HS-5 (cell line): Measurements from ENCODE around the gene MALT1.
"Not testable (repeated sequence)": the region's sequence is repeated elsewhere in the genome, so short reads cannot be mapped to it uniquely, and the experiment has no call there.

Experiments used
- DNase-seq: peaks from one replicate; pipeline ENCODE4 v3.0.0-alpha.2; 2012; ENCODE audit warnings: low read depth

Gene MALT1

GRCh38 chr18:58738322-58738721, 67.1 kb downstream of the MALT1 start:
- DNase-seq: no peak

- no peak for DNase-seq
These were observed 74.6 kb downstream of the MALT1 start for GRCh38 chr18:58745914-58746313.

GRCh38 chr18:58748899-58749595, 77.8 kb downstream of the MALT1 start:
- DNase-seq: no peak

- DNase-seq: no peak
These were observed 82.7 kb downstream of the MALT1 start for GRCh38 chr18:58753976-58754375.

GRCh38 chr18:58754544-58755068, 83.3 kb downstream of the MALT1 start:
- no peak for DNase-seq

GRCh38 chr18:58755304-58756010, 84.2 kb downstream of the MALT1 start:
- no peak for DNase-seq

- DNase-seq: no peak
These were observed 84.9 kb downstream of the MALT1 start for GRCh38 chr18:58756148-58756547.

- no peak for DNase-seq
These were observed 85.5 kb downstream of the MALT1 start for GRCh38 chr18:58756596-58757240.

GRCh38 chr18:58757351-58757750, 86.1 kb downstream of the MALT1 start:
- not testable (repeated sequence) for DNase-seq

GRCh38 chr18:58758046-58758445, 86.8 kb downstream of the MALT1 start:
- DNase-seq: no peak

GRCh38 chr18:58758606-58759005, 87.3 kb downstream of the MALT1 start:
- DNase-seq: no peak

GRCh38 chr18:58761241-58761969, 90.1 kb downstream of the MALT1 start:
- no peak for DNase-seq

- no peak for DNase-seq
These were observed 90.9 kb downstream of the MALT1 start for GRCh38 chr18:58761970-58762780.

- DNase-seq: no peak
These were observed 91.5 kb downstream of the MALT1 start for GRCh38 chr18:58762781-58763171.

GRCh38 chr18:58766164-58766563, 94.9 kb downstream of the MALT1 start:
- no peak for DNase-seq

GRCh38 chr18:58766946-58767345, 95.7 kb downstream of the MALT1 start:
- no peak for DNase-seq

GRCh38 chr18:58768293-58768974, 97.2 kb downstream of the MALT1 start:
- DNase-seq: no peak

- DNase-seq: no peak
These were observed 98.1 kb downstream of the MALT1 start for GRCh38 chr18:58769321-58769720.

- DNase-seq: no peak
These were observed 99.3 kb downstream of the MALT1 start for GRCh38 chr18:58770601-58771000.

- no peak for DNase-seq
These were observed 100.9 kb downstream of the MALT1 start for GRCh38 chr18:58772161-58772560.

- DNase-seq: no peak
These were observed 104.8 kb downstream of the MALT1 start for GRCh38 chr18:58776084-58776483.
